ENCODE measurements around the gene PHF20.

Gene PHF20

DNA sequence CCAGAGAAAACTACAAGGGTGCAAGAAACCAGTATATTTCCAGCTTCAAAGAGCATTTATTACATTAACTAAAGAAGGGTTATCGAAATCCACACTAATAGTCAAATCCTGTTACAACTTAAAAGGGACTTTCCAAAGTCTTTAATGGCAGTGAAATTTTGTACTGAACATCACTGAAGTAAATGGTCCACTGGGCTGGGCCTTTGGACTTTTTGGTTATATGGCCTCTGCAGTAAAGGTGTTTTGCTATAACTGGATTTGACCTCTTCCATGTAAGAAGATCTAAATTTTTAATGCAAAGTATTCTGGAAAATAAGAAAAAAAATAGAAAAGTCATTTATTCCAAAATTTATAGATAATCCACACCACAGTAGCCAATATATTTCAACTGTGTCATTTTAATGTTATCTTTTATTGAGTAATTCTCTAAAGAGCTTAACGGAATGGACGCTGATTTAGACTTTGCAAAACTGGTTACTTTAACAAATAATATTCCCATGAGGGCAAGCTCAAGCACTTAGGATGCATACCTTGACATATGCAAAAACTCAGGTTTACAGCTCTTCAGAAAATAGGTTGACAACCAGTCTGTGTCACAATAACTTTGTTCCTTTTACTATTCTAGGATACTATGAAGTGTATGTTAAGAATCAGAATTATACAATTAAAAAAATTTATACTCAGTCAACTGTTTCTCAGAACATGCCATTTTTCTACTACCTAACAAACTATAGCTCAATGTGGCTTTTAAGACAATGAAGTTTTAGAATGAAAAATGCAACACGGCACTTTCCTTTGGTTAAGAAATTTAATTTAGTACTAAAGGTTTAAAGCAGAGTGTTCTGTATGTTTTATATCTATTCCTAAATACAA, 36.8 kb upstream of the PHF20 start:
- H3K4me3 ChIP-seq (ENCODE audit: low read depth, low read length): no peak overlapping the region
- DNase-seq (ENCODE audit: low read depth): no peak

DNA sequence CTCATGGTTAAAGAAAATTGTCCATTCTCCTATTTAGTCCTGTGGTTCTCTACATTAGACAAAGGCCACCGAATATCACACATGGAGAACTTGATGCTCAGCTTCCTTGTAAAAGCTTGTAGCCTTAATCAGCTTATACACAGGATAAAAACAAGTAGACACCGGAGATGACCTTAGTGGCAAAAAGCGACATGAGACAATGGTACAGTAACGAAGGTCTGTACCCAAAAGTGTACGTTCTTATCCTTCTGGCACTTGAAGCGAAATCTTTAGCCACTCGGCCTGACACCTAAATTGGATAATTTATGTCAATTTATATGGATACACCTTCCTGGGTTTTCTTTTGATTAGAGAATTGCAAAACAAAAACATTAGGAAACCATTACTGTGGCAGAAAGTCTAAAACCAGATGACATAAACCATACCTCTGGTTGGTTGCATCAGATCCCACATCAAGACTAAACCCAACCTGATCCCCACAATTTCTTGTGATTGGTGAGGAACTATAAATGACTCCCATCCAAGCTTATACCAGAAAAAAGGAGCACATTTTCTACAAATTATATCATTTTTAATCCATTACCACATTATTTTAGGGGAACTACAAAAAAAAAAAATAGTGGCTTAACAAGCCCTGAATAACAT, 35.9 kb upstream of the PHF20 start:
- DNase-seq (ENCODE audit: low read depth): no peak
- H3K4me3 ChIP-seq (ENCODE audit: low read depth, low read length): no peak overlapping the region
- TF ChIP-seq, protein P1, sequence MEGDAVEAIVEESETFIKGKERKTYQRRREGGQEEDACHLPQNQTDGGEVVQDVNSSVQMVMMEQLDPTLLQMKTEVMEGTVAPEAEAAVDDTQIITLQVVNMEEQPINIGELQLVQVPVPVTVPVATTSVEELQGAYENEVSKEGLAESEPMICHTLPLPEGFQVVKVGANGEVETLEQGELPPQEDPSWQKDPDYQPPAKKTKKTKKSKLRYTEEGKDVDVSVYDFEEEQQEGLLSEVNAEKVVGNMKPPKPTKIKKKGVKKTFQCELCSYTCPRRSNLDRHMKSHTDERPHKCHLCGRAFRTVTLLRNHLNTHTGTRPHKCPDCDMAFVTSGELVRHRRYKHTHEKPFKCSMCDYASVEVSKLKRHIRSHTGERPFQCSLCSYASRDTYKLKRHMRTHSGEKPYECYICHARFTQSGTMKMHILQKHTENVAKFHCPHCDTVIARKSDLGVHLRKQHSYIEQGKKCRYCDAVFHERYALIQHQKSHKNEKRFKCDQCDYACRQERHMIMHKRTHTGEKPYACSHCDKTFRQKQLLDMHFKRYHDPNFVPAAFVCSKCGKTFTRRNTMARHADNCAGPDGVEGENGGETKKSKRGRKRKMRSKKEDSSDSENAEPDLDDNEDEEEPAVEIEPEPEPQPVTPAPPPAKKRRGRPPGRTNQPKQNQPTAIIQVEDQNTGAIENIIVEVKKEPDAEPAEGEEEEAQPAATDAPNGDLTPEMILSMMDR (IDR thresholded peaks at IDR 0.05; ENCODE audit: low read depth, low read length, missing control alignments): no peak

More for the DNA sequence above, 36.8 kb upstream of the PHF20 start:
- TF ChIP-seq, protein P1 (IDR thresholded peaks at IDR 0.05; ENCODE audit: low read depth, low read length, missing control alignments): no peak

DNA sequence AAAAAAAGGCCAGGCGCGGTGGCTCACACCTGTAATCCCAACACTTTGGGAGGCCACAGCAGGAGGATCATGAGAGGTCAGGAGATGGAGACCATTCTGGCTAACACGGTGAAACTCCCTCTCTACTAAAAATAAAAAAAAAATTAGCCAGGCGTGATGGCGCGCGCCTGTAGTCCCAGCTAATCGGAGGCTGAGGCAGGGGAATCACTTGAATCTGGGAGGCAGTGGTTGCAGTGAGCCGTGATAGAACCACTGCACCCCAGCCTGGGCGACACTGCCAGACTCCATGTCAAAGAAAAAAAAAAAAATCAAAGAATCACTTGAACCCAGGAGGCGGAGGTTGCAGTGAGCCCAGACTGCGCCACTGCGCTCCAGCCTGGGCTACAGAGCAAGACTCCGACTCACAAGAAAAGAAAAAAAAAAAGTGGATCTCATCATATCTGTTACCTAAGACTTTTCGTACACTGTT, 33.9 kb upstream of the PHF20 start:
- H3K4me3 ChIP-seq (ENCODE audit: low read depth, low read length): no peak overlapping the region

DNA sequence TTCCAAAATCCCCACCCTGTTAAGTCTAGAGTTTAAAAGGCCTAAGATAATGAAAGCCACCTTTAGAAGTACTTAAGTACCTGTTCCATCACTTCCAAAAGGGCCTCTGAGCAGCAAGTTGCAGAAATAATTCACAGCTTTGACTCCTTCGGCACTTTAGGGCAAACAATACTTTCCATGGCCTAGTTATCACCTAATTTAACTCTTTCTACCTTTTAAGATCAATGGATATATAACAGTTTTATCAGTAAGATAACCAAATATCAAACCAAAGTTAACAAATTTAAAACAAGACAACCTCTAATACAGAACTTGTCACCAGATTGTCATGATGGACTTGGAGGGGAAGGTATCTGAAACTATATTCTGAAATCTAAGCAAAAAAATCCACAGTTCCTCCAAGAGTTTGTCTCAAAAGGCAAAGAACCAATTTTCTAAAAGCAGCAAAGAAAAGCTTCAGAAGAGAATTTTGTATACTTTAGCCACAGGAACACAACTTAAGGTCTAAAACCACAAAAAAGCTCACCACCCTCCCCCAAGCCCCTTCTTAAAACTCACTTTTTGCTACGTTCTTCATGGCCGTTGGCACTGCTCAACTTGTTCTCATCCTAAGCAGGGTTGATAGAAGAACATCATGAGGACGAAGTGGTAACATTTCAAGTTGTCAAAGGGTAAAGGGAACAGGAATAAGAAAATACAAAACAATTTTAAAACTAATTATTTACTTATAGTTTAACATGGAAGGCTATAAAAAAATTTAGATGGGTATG, 33.2 kb upstream of the PHF20 start:
- DNase-seq (ENCODE audit: low read depth): no peak
- peak overlapping the region; percentile 11; the same call in 1 of the 2 replicates for H3K4me3 ChIP-seq (ENCODE audit: low read depth, low read length)
- TF ChIP-seq, protein P1 (IDR thresholded peaks at IDR 0.05; ENCODE audit: low read depth, low read length, missing control alignments): no peak

More for the DNA sequence above, 33.9 kb upstream of the PHF20 start:
- DNase-seq (ENCODE audit: low read depth): no peak
- TF ChIP-seq, protein P1 (IDR thresholded peaks at IDR 0.05; ENCODE audit: low read depth, low read length, missing control alignments): no peak

DNA sequence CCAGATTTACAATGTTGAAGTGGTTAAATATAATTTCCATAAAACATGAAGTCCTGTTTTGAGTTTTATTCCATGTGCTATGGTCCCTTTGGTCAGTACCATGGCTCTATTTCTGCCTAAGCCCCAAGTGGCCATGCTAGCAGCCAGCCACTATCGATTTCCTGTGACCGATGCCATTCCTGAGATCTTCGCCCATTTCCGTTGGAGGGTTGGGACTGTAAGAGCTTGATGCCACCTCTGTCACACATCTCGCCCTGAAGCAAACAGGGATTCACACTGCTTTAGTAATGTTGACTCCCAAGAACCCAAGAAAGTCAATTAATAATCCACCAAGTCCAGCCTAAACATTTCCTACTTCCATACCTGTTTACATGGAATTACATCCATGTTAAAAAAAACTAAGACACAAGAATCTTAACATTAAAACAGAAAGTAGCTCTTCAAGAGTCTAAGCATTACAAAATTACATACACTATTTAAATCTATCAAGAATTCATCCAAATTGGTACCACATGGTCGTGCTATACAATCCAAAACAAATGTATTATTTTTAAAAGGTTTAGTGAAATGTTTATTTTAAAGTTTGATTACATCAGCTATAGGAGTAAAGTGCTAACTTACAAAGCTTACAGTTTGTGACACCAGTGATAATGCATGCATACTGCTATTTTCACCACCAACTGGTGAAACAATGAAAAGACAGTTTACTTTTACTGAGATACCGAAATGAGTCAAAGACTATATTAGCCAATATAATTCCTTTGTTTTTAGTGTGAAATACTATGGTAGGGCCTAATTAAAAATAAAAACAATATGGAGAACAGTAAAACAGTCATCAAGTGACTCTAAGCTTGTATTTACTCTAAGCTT, 32.3 kb upstream of the PHF20 start:
- H3K4me3 ChIP-seq (ENCODE audit: low read depth, low read length): peak overlapping the region; percentile 67; the same call in 1 of the 2 replicates
- TF ChIP-seq, protein P1 (IDR thresholded peaks at IDR 0.05; ENCODE audit: low read depth, low read length, missing control alignments): peak; percentile 28
- DNase-seq (ENCODE audit: low read depth): no peak

Data from GM12864 (cell line).